Ascending aorta (tissue), 2 donors: ENCODE results near the gene RAB6B. TPM values are rescaled to one million over a fixed set of nuclear protein-coding genes. Genes with fewer than 3 reads are reported as not detected.
A peak's percentile ranks its signal among the peaks of the same experiment; 100 is the strongest.

Source experiments
- DNase-seq, 2 donors: peaks; one replicate each; pipeline ENCODE4 v3.0.0-alpha.2; 2019; ENCODE audit warnings: low spot score in 2 of 2
- H3K27ac ChIP-seq, 2 donors: fragments of 200-600 bp; sonication (generic); one replicate each; pipeline ENCODE4 v1.5.1; 2016 to 2017; ENCODE audit warnings: mild to moderate bottlenecking in 1 of 2
- H3K27me3 ChIP-seq: fragments of 200-600 bp; sonication (generic); one replicate; pipeline ENCODE4 v1.5.1; 2017
- H3K36me3 ChIP-seq, 2 donors: fragments of 200-600 bp; sonication (generic); one replicate each; pipeline ENCODE4 v1.5.1; 2016
- H3K4me1 ChIP-seq, 2 donors: fragments of 200-600 bp; sonication (generic); one replicate each; pipeline ENCODE4 v1.5.1; 2016 to 2017; ENCODE audit warnings: mild to moderate bottlenecking in 1 of 2
- H3K4me3 ChIP-seq, 2 donors: fragments of 200-600 bp; sonication (generic); one replicate each; pipeline ENCODE4 v1.5.1; 2016 to 2017; ENCODE audit warnings: mild to moderate bottlenecking in 1 of 2
- H3K9me3 ChIP-seq, 2 donors: fragments of 200-600 bp; sonication (generic); one replicate each; pipeline ENCODE4 v1.5.1; 2016
- intact Hi-C: fragments of 100-400 bp; cut with DNase I; formaldehyde crosslinking; loops from one replicate; pipeline ENCODE4 v1.15.1; 2023
- total RNA-seq: library from RNA; depleted of rRNA; stranded (reverse); fragments of >200 nt; gene quantifications from one replicate; pipeline ENCODE4 v1.1.0, GENCODE V29; 2016
- TF ChIP-seq, protein P1 (sequence below), 3 experiments: fragments of 200-600 bp in 2 of 3; fragments of 450-650 bp in 1 of 3; sonication (generic) in 2 of 3; IDR thresholded peaks; one replicate each; pipeline ENCODE4 v1.5.1; 2016 to 2019; ENCODE audit warnings: antibody characterized with exemption in 3 of 3, mild to moderate bottlenecking in 1 of 3, moderate library complexity in 1 of 3

Gene RAB6B
- total RNA-seq, 1 donor from 2014 or later: 0.75 TPM

DNA sequence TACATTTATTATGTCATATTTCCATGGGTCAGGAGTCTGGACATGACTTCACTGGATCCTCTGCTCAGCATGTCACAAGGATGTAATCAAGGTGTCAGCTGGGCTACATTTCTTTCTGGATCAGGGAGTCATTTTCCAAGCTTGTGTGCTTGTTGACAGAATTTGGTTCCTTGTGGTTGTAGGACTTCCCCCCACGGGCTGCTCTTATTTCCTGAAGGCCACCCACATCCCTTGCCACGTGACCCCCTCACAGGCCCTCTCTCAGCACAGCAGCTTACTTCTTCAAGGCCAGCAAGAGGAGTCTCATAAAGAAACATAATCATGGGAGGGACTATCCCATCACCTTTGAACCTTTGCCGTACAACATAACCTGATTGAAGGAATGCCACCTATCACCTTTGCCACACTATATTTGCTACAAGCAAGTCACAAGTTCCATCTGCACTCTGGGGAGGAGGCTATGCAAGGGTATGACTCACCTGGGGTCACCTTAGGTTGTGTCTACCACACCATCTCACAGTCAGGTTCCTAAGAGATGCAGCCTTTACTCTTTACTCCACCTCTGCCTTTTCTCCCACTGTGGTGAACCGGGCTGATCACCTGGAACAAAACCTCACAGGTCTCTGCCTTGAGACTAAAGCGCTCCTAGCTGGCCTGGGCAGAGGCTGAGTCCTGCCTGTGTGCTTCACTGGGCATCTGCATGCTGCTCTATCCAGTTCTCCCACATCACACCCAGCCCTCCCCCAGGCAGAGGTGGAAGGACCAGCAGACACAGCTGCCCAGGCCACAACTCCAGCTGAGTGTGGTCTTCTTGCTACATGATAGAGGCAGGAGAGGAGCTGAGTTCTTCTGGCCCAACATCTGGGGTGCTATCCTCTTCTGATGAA lies 13.5 kb downstream of the RAB6B start:
- Histone ChIP-seq H3K9me3 (peaks cover 0 to 18% of the 10 kb centered on the region in 2 donors), H3K27me3 (no peaks in the 10 kb centered on the region), H3K4me3 (no peak overlapping the region), H3K36me3 (no peaks in the 10 kb centered on the region), H3K4me1 (no peaks in the 10 kb centered on the region), H3K27ac (no peak overlapping the region)
- TF ChIP-seq, protein P1, sequence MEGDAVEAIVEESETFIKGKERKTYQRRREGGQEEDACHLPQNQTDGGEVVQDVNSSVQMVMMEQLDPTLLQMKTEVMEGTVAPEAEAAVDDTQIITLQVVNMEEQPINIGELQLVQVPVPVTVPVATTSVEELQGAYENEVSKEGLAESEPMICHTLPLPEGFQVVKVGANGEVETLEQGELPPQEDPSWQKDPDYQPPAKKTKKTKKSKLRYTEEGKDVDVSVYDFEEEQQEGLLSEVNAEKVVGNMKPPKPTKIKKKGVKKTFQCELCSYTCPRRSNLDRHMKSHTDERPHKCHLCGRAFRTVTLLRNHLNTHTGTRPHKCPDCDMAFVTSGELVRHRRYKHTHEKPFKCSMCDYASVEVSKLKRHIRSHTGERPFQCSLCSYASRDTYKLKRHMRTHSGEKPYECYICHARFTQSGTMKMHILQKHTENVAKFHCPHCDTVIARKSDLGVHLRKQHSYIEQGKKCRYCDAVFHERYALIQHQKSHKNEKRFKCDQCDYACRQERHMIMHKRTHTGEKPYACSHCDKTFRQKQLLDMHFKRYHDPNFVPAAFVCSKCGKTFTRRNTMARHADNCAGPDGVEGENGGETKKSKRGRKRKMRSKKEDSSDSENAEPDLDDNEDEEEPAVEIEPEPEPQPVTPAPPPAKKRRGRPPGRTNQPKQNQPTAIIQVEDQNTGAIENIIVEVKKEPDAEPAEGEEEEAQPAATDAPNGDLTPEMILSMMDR (IDR thresholded peaks at IDR 0.05): no peak
- DNase-seq: peak in 1 of 2 donors; percentile 52
- intact Hi-C loops: no loop called here

DNA sequence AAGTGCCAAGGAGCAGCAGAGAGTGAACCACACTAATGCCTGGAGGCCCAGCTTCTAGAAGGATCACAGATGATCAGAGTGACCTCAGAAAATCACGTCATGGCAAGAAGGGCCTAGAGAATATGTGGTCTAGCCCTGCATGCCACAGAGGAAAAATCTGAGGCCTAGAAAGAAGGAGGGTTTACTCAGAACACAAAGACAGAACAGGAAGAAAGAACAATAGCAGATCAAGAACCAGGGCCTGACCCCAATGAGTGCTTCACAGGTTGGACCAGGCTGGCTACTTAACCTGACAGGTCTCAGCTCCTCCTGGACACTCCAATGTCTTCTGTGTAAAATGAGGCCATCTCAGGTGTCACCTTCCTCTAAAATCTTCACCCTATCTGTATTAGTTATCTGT lies 14.2 kb downstream of the RAB6B start:
- TF ChIP-seq, protein P1 (IDR thresholded peaks at IDR 0.05): no peak
- no peaks in the 10 kb centered on the region for H3K27me3 ChIP-seq
- no peak overlapping the region for H3K27ac ChIP-seq
- H3K9me3 ChIP-seq: peaks cover 0 to 18% of the 10 kb centered on the region in 2 donors
- intact Hi-C loops: no loop called here
- no peaks in the 10 kb centered on the region for H3K36me3 ChIP-seq
- no peak for DNase-seq
- no peaks in the 10 kb centered on the region for H3K4me1 ChIP-seq
- H3K4me3 ChIP-seq: no peak overlapping the region

DNA sequence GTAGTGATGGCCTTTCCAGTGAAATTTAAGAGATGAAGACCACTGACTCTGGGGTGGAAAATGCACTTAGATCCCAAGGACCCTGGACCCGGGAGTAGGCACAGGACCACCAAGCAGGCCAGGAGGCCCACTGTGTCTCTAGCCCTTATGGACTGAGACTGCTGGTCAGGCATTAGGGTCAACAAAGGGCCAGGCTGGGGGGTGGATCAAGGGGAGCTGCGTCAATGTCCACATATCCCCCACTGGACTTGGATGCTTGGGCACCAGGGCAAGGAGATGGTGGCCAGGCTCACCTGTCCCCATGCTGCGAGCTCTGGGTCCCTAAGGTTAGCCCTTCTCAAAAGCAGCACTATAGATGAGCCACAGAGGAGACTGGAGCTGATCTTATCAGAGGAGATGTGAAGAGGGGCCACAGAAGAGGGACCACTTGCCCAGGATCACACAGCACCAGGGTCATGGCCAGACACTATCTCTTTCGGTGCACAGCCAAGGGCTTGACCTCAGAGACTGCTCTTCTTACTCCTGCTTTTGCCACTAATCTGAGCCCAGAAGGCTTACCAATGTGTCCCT lies 14.7 kb downstream of the RAB6B start:
- TF ChIP-seq, protein P1 (IDR thresholded peaks at IDR 0.05): no peak
- intact Hi-C loops: no loop called here
- no peaks in the 10 kb centered on the region for H3K4me1 ChIP-seq
- H3K4me3 ChIP-seq: no peak overlapping the region
- H3K27ac ChIP-seq: no peak overlapping the region
- DNase-seq: peak in 1 of 2 donors; percentile 24
- H3K36me3 ChIP-seq: no peaks in the 10 kb centered on the region
- peaks cover 0 to 18% of the 10 kb centered on the region in 2 donors for H3K9me3 ChIP-seq
- no peaks in the 10 kb centered on the region for H3K27me3 ChIP-seq

DNA sequence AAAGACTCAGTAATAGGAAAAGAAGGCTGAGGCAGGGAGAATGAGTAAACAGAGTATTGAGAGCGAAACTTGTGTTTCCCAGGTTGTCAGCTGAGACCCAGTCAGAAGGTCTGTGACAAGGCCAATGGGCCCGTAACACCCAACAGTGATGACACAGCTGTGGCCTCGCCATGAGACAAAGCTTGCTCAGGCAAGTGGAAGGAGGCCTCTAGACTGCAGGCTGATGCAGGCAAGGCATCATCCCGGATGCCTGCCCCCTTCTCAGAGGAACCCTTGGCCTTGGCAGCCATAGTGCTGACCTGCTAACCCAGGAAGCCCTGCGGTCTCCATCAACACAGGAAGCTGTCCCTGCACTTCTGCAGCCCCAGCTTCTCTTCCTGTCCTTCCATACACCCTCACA lies 15.4 kb downstream of the RAB6B start:
- DNase-seq: peak in 1 of 2 donors; percentile 39
- Histone ChIP-seq H3K9me3 (peaks cover 0 to 18% of the 10 kb centered on the region in 2 donors), H3K4me1 (no peaks in the 10 kb centered on the region), H3K4me3 (no peak overlapping the region), H3K27ac (no peak overlapping the region), H3K27me3 (no peaks in the 10 kb centered on the region), H3K36me3 (no peaks in the 10 kb centered on the region)
- intact Hi-C loops: no loop called here
- TF ChIP-seq, protein P1 (IDR thresholded peaks at IDR 0.05): no peak

DNA sequence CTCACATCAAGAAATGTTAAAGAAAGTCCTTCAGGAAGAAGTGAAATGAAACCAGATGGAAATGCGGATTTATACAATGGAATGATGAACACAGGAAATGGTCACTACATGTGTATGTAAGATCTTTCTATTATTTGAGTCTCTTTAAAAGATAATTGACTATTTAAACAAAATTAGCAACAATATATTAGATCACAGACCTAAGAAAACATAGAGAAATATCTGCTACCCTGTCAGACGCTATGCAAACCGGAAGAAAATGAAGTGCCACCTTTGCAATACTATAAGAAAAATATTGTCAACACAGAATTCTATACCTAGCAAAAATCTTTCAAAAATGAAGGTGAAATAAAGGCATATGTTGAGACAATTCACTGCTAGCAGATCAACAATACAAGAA lies 17.2 kb downstream of the RAB6B start:
- H3K4me1 ChIP-seq: no peaks in the 10 kb centered on the region
- H3K27me3 ChIP-seq: no peaks in the 10 kb centered on the region
- intact Hi-C loops: no loop called here
- no peak for DNase-seq
- no peak overlapping the region for H3K4me3 ChIP-seq
- no peak overlapping the region for H3K27ac ChIP-seq
- no peaks in the 10 kb centered on the region for H3K36me3 ChIP-seq
- peaks cover 0 to 18% of the 10 kb centered on the region in 2 donors for H3K9me3 ChIP-seq
- TF ChIP-seq, protein P1 (IDR thresholded peaks at IDR 0.05): no peak
